K562 treated with DMSO at 1 percent for 12 hours (cell line): ENCODE measurements around the gene LDLRAD2. TPM values are rescaled to one million over a fixed set of nuclear protein-coding genes. Genes with fewer than 3 reads are reported as not detected.

Experiments used
- total RNA-seq: library from RNA; unstranded; fragments of 300-600 nt; gene quantifications from 2 replicates; pipeline ENCODE4 v1.2.3, GENCODE V29; 2022; ENCODE audit not compliant: insufficient read depth

LDLRAD2 gene, protein sequence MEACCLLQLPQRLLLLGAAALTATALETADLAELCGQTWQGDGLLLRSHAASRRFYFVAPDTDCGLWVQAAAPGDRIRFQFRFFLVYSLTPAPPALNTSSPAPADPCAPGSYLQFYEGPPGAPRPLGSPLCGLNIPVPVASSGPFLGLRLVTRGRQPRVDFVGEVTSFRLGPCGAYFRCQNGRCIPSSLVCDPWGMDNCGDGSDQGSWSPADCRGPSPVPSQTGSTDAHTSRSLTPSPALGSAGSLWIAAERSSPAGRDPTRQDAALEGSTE
- 0.48 TPM in 1 of 2 replicates, not detected in the other for total RNA-seq

GRCh38 chr1:21811875-21812305 lies at the start of gene LDLRAD2:
Gene LDLRAD2 (plus strand): TSS chr1:21812265. CDS start chr1:21812452, 187 bp downstream.

GRCh38 chr1:21782868-21783678 lies 29.0 kb upstream of the LDLRAD2 start, which contains the start of gene USP48:
Gene USP48 (minus strand): TSS chr1:21783149. CDS start chr1:21782957, 192 bp downstream.

Other genes with a start within 250 kb of the LDLRAD2 start
- gene RAP1GAP, start 142.9 kb upstream of the LDLRAD2 start, total RNA-seq, result 19.1 and 32.4 TPM in 2 replicates
- gene USP48, start 29.1 kb upstream of the LDLRAD2 start, total RNA-seq, result 28.1 and 83.4 TPM in 2 replicates
- gene HSPG2, start 125.0 kb downstream of the LDLRAD2 start, total RNA-seq, result 37.2 and 91.8 TPM in 2 replicates
- not detected in 2 replicates for gene CELA3B, start 164.8 kb downstream of the LDLRAD2 start, total RNA-seq
- gene CELA3A, start 189.4 kb downstream of the LDLRAD2 start, total RNA-seq, result not detected in 2 replicates
- gene CDC42, start 240.4 kb downstream of the LDLRAD2 start, total RNA-seq, result 78.9 and 146 TPM in 2 replicates